Breast epithelium (tissue), 3 donors: ENCODE results near the gene ABI3.

Experiments
- CTCF ChIP-seq, 3 donors: fragments of 450-650 bp; IDR thresholded peaks; one replicate each; pipeline ENCODE4 v1.5.1; 2016 to 2017; ENCODE audit warnings: antibody characterized with exemption in 3 of 3, mild to moderate bottlenecking in 3 of 3, moderate library complexity in 3 of 3
- POLR2A ChIP-seq: fragments of 450-650 bp; IDR thresholded peaks from one replicate; pipeline ENCODE4 v1.6.1; 2016; ENCODE audit warnings: antibody characterized with exemption, mild to moderate bottlenecking, moderate library complexity
- POLR2AphosphoS5 ChIP-seq, 3 donors: sonication (generic); formaldehyde crosslinking; IDR thresholded peaks; one replicate each; pipeline ENCODE4 v1.6.1; 2017; ENCODE audit warnings: antibody characterized with exemption in 3 of 3

- TF ChIP-seq CTCF (IDR thresholded peaks at IDR 0.05) (no peak), POLR2AphosphoS5 (IDR thresholded peaks at IDR 0.05) (no peak), POLR2A (no peak)
Observed at GRCh38 chr17:49203796-49204195, 6.7 kb upstream of the ABI3 start.
